ENCODE results near the gene RHBDF2.

RHBDF2 gene

GRCh38 chr17:76501018-76501826, at the start of gene RHBDF2:
TSS of gene RHBDF2 (minus strand) at chr17:76501423. CDS start at chr17:76481524, 19,899 bp downstream.
- DNase-seq = peak; percentile 96

GRCh38 chr17:76549539-76549938, 48.3 kb upstream of the RHBDF2 start:
- peak; percentile 48 for DNase-seq

- no peak for DNase-seq
Observed at GRCh38 chr17:76549215-76549518, 47.9 kb upstream of the RHBDF2 start.

GRCh38 chr17:76548378-76549214, 47.4 kb upstream of the RHBDF2 start:
- DNase-seq = peak; percentile 52

GRCh38 chr17:76547642-76548202, 46.5 kb upstream of the RHBDF2 start:
- DNase-seq = no peak

- DNase-seq = peak; percentile 88
Observed at GRCh38 chr17:76547183-76547641, 46.0 kb upstream of the RHBDF2 start.

GRCh38 chr17:76546556-76547182, 45.4 kb upstream of the RHBDF2 start:
- no peak for DNase-seq

- peak; percentile 48 for DNase-seq
Observed at GRCh38 chr17:76545918-76546555, 44.8 kb upstream of the RHBDF2 start.

GRCh38 chr17:76544546-76545365, 43.5 kb upstream of the RHBDF2 start:
- peak; percentile 52 for DNase-seq

GRCh38 chr17:76543826-76544545, 42.8 kb upstream of the RHBDF2 start:
- peak; percentile 89 for DNase-seq

- no peak for DNase-seq
Observed at GRCh38 chr17:76543482-76543825, 42.2 kb upstream of the RHBDF2 start.

- peak; percentile 65 for DNase-seq
Observed at GRCh38 chr17:76542984-76543383, 41.8 kb upstream of the RHBDF2 start.

GRCh38 chr17:76542566-76542971, 41.3 kb upstream of the RHBDF2 start:
- peak; percentile 53 for DNase-seq

- DNase-seq = peak; percentile 37
Observed at GRCh38 chr17:76541739-76542454, 40.7 kb upstream of the RHBDF2 start.

GRCh38 chr17:76540381-76541300, 39.4 kb upstream of the RHBDF2 start:
- peak; percentile 100 for DNase-seq

- peak; percentile 68 for DNase-seq
Observed at GRCh38 chr17:76539631-76540271, 38.5 kb upstream of the RHBDF2 start, which contains the start of gene PRCD. TSS of gene PRCD (plus strand) at chr17:76540044. CDS start at chr17:76540142, 98 bp downstream.

- peak; percentile 51 for DNase-seq
Observed at GRCh38 chr17:76538941-76539570, 37.8 kb upstream of the RHBDF2 start.
